Right atrium auricular region (tissue), 2 donors: Measurements from ENCODE around the gene NFAT5. TPM values are rescaled to one million over a fixed set of nuclear protein-coding genes. Genes with fewer than 3 reads are reported as not detected.

Experiments used
- DNase-seq: peaks from one replicate; pipeline ENCODE4 v3.0.0-alpha.2; 2019; ENCODE audit warnings: low spot score
- H3K27ac ChIP-seq, 2 donors: fragments of 200-600 bp; sonication (generic); 1 replicate in 1 of 2; 2 replicates in 1 of 2; pipeline ENCODE4 v1.5.1; 2016 to 2019
- H3K27me3 ChIP-seq, 2 donors: fragments of 200-600 bp; sonication (generic); one replicate each; pipeline versions ENCODE4 v1.5.1 to v1.6.0; 2017 to 2019
- H3K36me3 ChIP-seq: fragments of 200-600 bp; sonication (generic); one replicate; pipeline ENCODE4 v1.5.1; 2016
- H3K4me1 ChIP-seq, 2 donors: fragments of 200-600 bp; sonication (generic); one replicate each; pipeline versions ENCODE4 v1.5.1 to v1.6.0; 2017 to 2019
- H3K4me3 ChIP-seq, 2 donors: fragments of 200-600 bp; sonication (generic); 1 replicate in 1 of 2; 2 replicates in 1 of 2; pipeline ENCODE4 v1.5.1; 2017 to 2019; ENCODE audit warnings: mild to moderate bottlenecking in 1 of 2, moderate library complexity in 1 of 2
- H3K9me3 ChIP-seq, 2 donors: fragments of 200-600 bp; sonication (generic); one replicate each; pipeline ENCODE4 v1.5.1; 2019
- total RNA-seq, 2 donors: library from RNA; depleted of rRNA; stranded (reverse); fragments of >200 nt; gene quantifications; one replicate each; pipeline ENCODE4 v1.1.0, GENCODE V29; 2016
- TF ChIP-seq, protein P1 (sequence below), 2 donors: fragments of 200-600 bp; sonication (generic); IDR thresholded peaks; one replicate each; pipeline ENCODE4 v1.5.1; 2019; ENCODE audit warnings: antibody characterized with exemption in 2 of 2

Gene NFAT5
- total RNA-seq, 2 donors from 2014 or later, result 16.4 to 22.6 TPM

DNA sequence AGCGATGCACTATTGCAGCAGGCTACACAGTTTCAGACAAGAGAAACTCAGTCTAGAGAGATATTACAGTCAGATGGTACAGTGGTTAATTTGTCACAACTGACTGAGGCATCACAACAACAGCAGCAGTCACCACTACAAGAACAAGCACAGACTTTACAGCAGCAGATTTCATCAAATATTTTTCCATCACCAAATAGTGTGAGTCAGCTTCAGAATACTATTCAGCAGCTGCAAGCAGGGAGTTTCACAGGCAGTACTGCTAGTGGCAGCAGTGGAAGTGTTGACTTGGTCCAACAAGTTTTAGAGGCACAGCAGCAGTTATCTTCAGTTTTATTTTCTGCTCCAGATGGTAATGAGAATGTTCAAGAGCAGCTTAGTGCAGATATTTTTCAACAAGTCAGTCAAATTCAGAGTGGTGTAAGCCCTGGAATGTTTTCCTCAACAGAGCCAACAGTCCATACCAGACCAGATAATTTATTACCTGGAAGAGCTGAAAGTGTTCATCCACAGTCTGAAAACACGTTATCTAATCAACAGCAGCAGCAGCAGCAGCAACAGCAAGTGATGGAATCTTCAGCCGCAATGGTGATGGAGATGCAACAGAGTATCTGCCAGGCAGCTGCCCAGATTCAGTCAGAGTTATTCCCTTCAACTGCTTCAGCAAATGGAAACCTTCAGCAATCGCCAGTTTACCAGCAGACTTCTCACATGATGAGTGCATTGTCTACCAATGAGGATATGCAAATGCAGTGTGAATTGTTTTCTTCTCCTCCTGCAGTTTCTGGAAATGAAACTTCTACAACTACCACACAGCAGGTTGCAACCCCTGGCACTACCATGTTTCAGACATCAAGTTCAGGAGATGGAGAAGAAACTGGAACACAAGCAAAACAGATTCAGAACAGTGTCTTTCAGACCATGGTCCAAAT is 126.5 kb downstream of the NFAT5 start:
- DNase-seq, result no peak
- H3K27me3 ChIP-seq, result no peaks in the 10 kb centered on the region
- no peaks in the 10 kb centered on the region for H3K9me3 ChIP-seq
- peaks cover 56% of the 10 kb centered on the region for H3K36me3 ChIP-seq
- no peaks in the 10 kb centered on the region for H3K4me1 ChIP-seq
- TF ChIP-seq, protein P1, sequence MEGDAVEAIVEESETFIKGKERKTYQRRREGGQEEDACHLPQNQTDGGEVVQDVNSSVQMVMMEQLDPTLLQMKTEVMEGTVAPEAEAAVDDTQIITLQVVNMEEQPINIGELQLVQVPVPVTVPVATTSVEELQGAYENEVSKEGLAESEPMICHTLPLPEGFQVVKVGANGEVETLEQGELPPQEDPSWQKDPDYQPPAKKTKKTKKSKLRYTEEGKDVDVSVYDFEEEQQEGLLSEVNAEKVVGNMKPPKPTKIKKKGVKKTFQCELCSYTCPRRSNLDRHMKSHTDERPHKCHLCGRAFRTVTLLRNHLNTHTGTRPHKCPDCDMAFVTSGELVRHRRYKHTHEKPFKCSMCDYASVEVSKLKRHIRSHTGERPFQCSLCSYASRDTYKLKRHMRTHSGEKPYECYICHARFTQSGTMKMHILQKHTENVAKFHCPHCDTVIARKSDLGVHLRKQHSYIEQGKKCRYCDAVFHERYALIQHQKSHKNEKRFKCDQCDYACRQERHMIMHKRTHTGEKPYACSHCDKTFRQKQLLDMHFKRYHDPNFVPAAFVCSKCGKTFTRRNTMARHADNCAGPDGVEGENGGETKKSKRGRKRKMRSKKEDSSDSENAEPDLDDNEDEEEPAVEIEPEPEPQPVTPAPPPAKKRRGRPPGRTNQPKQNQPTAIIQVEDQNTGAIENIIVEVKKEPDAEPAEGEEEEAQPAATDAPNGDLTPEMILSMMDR (IDR thresholded peaks at IDR 0.05), result no peak
- H3K4me3 ChIP-seq, result no peak overlapping the region
- H3K27ac ChIP-seq, result no peak overlapping the region

GRCh38 chr16:69693916-69694315 is 128.2 kb downstream of the NFAT5 start:
- H3K27me3 ChIP-seq, result no peaks in the 10 kb centered on the region
- H3K4me3 ChIP-seq, result no peak overlapping the region
- peaks cover 55% of the 10 kb centered on the region for H3K36me3 ChIP-seq
- no peak overlapping the region for H3K27ac ChIP-seq
- no peaks in the 10 kb centered on the region for H3K9me3 ChIP-seq
- no peak for DNase-seq
- H3K4me1 ChIP-seq, result no peaks in the 10 kb centered on the region
- TF ChIP-seq, protein P1 (IDR thresholded peaks at IDR 0.05), result no peak

DNA sequence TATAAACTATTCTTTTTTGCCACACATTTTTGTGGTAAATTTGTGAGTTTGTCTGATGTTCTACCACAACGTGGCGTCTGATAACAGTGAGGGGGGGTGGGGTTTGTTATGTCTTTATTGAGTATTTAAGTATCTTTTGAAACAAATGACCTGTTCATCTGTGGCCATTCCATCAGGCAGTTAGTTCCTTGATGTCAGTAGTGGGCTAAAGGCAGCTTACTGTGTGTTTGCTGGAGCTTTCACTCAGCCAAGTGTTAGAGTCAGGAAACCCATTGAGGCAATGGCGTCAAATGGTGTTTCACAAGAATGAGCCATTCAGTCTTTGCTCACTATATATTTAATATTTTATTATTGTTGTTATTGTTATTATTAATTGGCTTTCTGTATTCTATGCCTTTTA is 132.6 kb downstream of the NFAT5 start:
- H3K36me3 ChIP-seq, result peaks cover 30% of the 10 kb centered on the region
- no peak overlapping the region for H3K4me3 ChIP-seq
- DNase-seq, result no peak
- no peaks in the 10 kb centered on the region for H3K27me3 ChIP-seq
- no peaks in the 10 kb centered on the region for H3K9me3 ChIP-seq
- no peak overlapping the region for H3K27ac ChIP-seq
- TF ChIP-seq, protein P1 (IDR thresholded peaks at IDR 0.05), result no peak
- H3K4me1 ChIP-seq, result no peaks in the 10 kb centered on the region

DNA sequence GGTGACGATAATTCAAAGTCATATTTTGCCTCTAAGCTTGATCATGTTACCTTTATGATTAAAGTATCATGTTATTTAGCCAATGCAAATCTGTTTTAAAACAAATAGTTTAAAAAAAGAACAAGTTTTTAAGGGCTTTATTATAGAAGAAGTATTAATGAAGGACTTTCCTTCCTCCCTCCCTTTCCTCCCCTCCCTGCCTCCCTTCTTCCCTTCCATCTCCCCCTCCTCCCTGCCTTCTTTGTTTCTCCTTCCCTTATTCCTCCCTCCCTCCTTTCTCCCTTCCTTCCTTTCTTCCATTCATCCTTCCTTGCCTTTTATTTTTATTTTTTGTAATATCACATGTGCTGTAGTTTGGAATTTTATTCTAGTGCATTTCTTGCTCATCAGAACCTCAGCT is 134.1 kb downstream of the NFAT5 start:
- Histone ChIP-seq H3K4me1 (no peaks in the 10 kb centered on the region), H3K36me3 (peaks cover 17% of the 10 kb centered on the region), H3K9me3 (no peaks in the 10 kb centered on the region), H3K27me3 (no peaks in the 10 kb centered on the region), H3K27ac (no peak overlapping the region), H3K4me3 (no peak overlapping the region)
- TF ChIP-seq, protein P1 (IDR thresholded peaks at IDR 0.05), result no peak
- no peak for DNase-seq

GRCh38 chr16:69701452-69701851 is 135.7 kb downstream of the NFAT5 start:
- Histone ChIP-seq H3K4me3 (no peak overlapping the region), H3K27me3 (no peaks in the 10 kb centered on the region), H3K27ac (no peak overlapping the region), H3K9me3 (no peaks in the 10 kb centered on the region), H3K4me1 (no peaks in the 10 kb centered on the region), H3K36me3 (peaks cover 1% of the 10 kb centered on the region)
- DNase-seq, result no peak
- TF ChIP-seq, protein P1 (IDR thresholded peaks at IDR 0.05), result no peak
